Suprapubic skin (tissue), 4 donors: ENCODE measurements around the gene ESRRG. TPM values are rescaled to one million over a fixed set of nuclear protein-coding genes. Genes with fewer than 3 reads are reported as not detected.
"Not testable (repeated sequence)": the region's sequence is repeated elsewhere in the genome, so short reads cannot be mapped to it uniquely, and the experiment has no call there.

Source experiments
- DNase-seq, 2 donors: peaks; one replicate each; pipeline ENCODE4 v3.0.0-alpha.2; 2019; ENCODE audit warnings: low spot score in 2 of 2
- H3K27ac ChIP-seq: fragments of 200-600 bp; sonication (generic); one replicate; pipeline ENCODE4 v1.5.1; 2019
- H3K27me3 ChIP-seq: fragments of 200-600 bp; sonication (generic); one replicate; pipeline ENCODE4 v1.5.1; 2019
- H3K36me3 ChIP-seq: fragments of 200-600 bp; sonication (generic); one replicate; pipeline ENCODE4 v1.5.1; 2019
- H3K4me1 ChIP-seq: fragments of 200-600 bp; sonication (generic); one replicate; pipeline ENCODE4 v1.5.1; 2019
- H3K4me3 ChIP-seq: fragments of 200-600 bp; sonication (generic); one replicate; pipeline ENCODE4 v1.5.1; 2019; ENCODE audit warnings: mild to moderate bottlenecking
- H3K9me3 ChIP-seq: fragments of 200-600 bp; sonication (generic); one replicate; pipeline ENCODE4 v1.5.1; 2019
- CTCF ChIP-seq, 2 donors: fragments of 200-600 bp in 1 of 2; fragments of 450-650 bp in 1 of 2; sonication (generic) in 1 of 2; IDR thresholded peaks; one replicate each; pipeline ENCODE4 v1.5.1; 2016 to 2019; ENCODE audit warnings: antibody characterized with exemption in 2 of 2, mild to moderate bottlenecking in 1 of 2, moderate library complexity in 1 of 2
- EP300 ChIP-seq: sonication (generic); formaldehyde crosslinking; IDR thresholded peaks from one replicate; pipeline ENCODE4 v1.6.1; 2017; ENCODE audit warnings: antibody characterized with exemption
- POLR2A ChIP-seq, 2 donors: fragments of 450-650 bp; IDR thresholded peaks; one replicate each; pipeline ENCODE4 v1.6.1; 2017; ENCODE audit warnings: antibody characterized with exemption in 2 of 2, mild to moderate bottlenecking in 2 of 2, moderate library complexity in 2 of 2
- POLR2AphosphoS5 ChIP-seq, 3 donors: sonication (generic); formaldehyde crosslinking; IDR thresholded peaks; one replicate each; pipeline ENCODE4 v1.6.1; 2017; ENCODE audit warnings: antibody characterized with exemption in 3 of 3
- WGBS: methylation state at CpG from one replicate; pipeline ENCODE4 v1.1.5; 2018; 5-methylcytosine and 5-hydroxymethylcytosine counted together
- total RNA-seq, 4 donors: library from RNA; depleted of rRNA; stranded (reverse); fragments of >200 nt; gene quantifications; one replicate each; pipeline ENCODE4 v1.1.0, GENCODE V29; 2016

ESRRG gene
- total RNA-seq, 4 donors from 2014 or later, result 2.8 to 10.1 (median 4.6) TPM

- Histone ChIP-seq H3K27me3 (no peaks in the 10 kb centered on the region), H3K36me3 (no peaks in the 10 kb centered on the region), H3K4me1 (peaks cover 22% of the 10 kb centered on the region), H3K27ac (no peak overlapping the region), H3K9me3 (no peaks in the 10 kb centered on the region), H3K4me3 (peak overlapping the region; percentile 41)
- no peak for DNase-seq
- TF ChIP-seq POLR2AphosphoS5 (IDR thresholded peaks at IDR 0.05), result no peak
- WGBS, result 25% methylated on average over 12 of the region's 12 CpGs
Observed at GRCh38 chr1:216531263-216532239, 191.7 kb downstream of the ESRRG start.

GRCh38 chr1:216529851-216530250, 193.4 kb downstream of the ESRRG start:
- WGBS, result 68% methylated on average over 3 of the region's 3 CpGs
- not testable (repeated sequence) for H3K27me3 ChIP-seq, DNase-seq, H3K27ac ChIP-seq, H3K4me3 ChIP-seq, H3K36me3 ChIP-seq, H3K9me3 ChIP-seq
- H3K4me1 ChIP-seq, result peaks cover 22% of the 10 kb centered on the region

- no peak overlapping the region for H3K4me3 ChIP-seq
- no peak for TF ChIP-seq EP300
- TF ChIP-seq CTCF (IDR thresholded peaks at IDR 0.05), result no peak
- TF ChIP-seq POLR2A (IDR thresholded peaks at IDR 0.05), result no peak
- TF ChIP-seq POLR2AphosphoS5 (IDR thresholded peaks at IDR 0.05), result no peak
- peaks cover 22% of the 10 kb centered on the region for H3K4me1 ChIP-seq
- WGBS, result 19% methylated on average over 1 of the region's 1 CpG
- DNase-seq, result no peak
- no peaks in the 10 kb centered on the region for H3K27me3 ChIP-seq
- no peaks in the 10 kb centered on the region for H3K36me3 ChIP-seq
- H3K27ac ChIP-seq, result no peak overlapping the region
- no peaks in the 10 kb centered on the region for H3K9me3 ChIP-seq
Observed at GRCh38 chr1:216528816-216529215, 194.4 kb downstream of the ESRRG start.

- Histone ChIP-seq H3K4me1 (peaks cover 3% of the 10 kb centered on the region), H3K36me3 (no peaks in the 10 kb centered on the region), H3K27me3 (no peaks in the 10 kb centered on the region), H3K4me3 (no peak overlapping the region), H3K9me3 (no peaks in the 10 kb centered on the region), H3K27ac (no peak overlapping the region)
- DNase-seq, result no peak
- WGBS, result 28% methylated on average over 4 of the region's 4 CpGs
- TF ChIP-seq CTCF (IDR thresholded peaks at IDR 0.05), result no peak
- no peak for TF ChIP-seq POLR2AphosphoS5 (IDR thresholded peaks at IDR 0.05)
- TF ChIP-seq EP300, result no peak
Observed at GRCh38 chr1:216523449-216524190, 199.6 kb downstream of the ESRRG start.

GRCh38 chr1:216523043-216523442, 200.2 kb downstream of the ESRRG start:
- no peak for DNase-seq
- no peaks in the 10 kb centered on the region for H3K4me1 ChIP-seq
- TF ChIP-seq CTCF (IDR thresholded peaks at IDR 0.05) (no peak), POLR2A (IDR thresholded peaks at IDR 0.05) (no peak), EP300 (no peak), POLR2AphosphoS5 (IDR thresholded peaks at IDR 0.05) (no peak)
- no peak overlapping the region for H3K27ac ChIP-seq
- WGBS, result 76% methylated on average over 4 of the region's 4 CpGs
- no peaks in the 10 kb centered on the region for H3K36me3 ChIP-seq
- no peaks in the 10 kb centered on the region for H3K27me3 ChIP-seq
- H3K4me3 ChIP-seq, result no peak overlapping the region
- no peaks in the 10 kb centered on the region for H3K9me3 ChIP-seq

- no peak for DNase-seq
- TF ChIP-seq POLR2A (IDR thresholded peaks at IDR 0.05) (no peak), CTCF (IDR thresholded peaks at IDR 0.05) (no peak), EP300 (no peak), POLR2AphosphoS5 (IDR thresholded peaks at IDR 0.05) (no peak)
- 80% methylated on average over 8 of the region's 8 CpGs for WGBS
Observed at GRCh38 chr1:216521477-216521876, 201.8 kb downstream of the ESRRG start.

More at GRCh38 chr1:216521477-216521876, 201.8 kb downstream of the ESRRG start:
- H3K27ac ChIP-seq, result no peak overlapping the region
- H3K4me1 ChIP-seq, result no peaks in the 10 kb centered on the region
- H3K27me3 ChIP-seq, result no peaks in the 10 kb centered on the region
- no peaks in the 10 kb centered on the region for H3K36me3 ChIP-seq
- no peaks in the 10 kb centered on the region for H3K9me3 ChIP-seq
- H3K4me3 ChIP-seq, result no peak overlapping the region
